ENCODE results near the gene MAPK9.

MAPK9 gene

DNA sequence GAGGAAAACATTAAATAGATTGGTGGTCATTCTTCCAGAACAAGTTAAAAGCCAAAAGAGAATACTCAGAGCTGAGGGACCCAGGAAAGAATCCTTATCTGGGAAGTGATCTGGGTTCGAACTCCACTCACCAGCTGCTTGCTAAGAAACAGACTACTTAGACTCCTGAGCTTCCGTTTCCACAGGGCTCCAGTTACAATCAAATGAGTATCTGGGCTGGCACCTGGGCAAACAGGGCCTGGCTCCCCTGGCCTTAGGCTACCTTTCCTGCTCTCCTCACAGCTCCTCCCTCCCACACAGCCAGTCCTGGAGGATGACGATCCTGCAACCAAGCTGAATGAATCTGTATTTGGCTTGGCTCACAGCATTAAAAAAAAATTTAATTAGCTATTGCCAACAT is 2.5 kb downstream of the MAPK9 start:
- ChIA-PET CTCF (interaction anchor here (1.1 to 7.7 kb wide), 2 partner anchors 27 to 89 kb away, joined by 4 to 116 read pairs; no protein-coding TSS in a partner anchor), POLR2A (no interaction called here)
- Histone ChIP-seq H3K36me3 (ENCODE audit: control insufficient read depth in 4 of 4, insufficient read depth in 4 of 4, low read length in 3 of 4) (peaks cover 0 to 27% (median 16%) of the 10 kb centered on the region in 4 experiments), H3K27me3 (replicated peaks in 2 of 5; ENCODE audit: control insufficient read depth in 4 of 5, insufficient read depth in 5 of 5, low read length in 4 of 5) (no peaks in the 10 kb centered on the region), H3K9me3 (ENCODE audit: control extremely low read depth in 1 of 5, control insufficient read depth in 4 of 5, insufficient read depth in 2 of 5, low read depth in 1 of 5, low read length in 4 of 5) (peaks cover 0 to 10% (median 6%) of the 10 kb centered on the region in 5 experiments), H3K4me3 (ENCODE audit: control insufficient read depth in 1 of 7, extremely low read depth in 1 of 7, insufficient read depth in 4 of 7, low read depth in 2 of 7, low read length in 6 of 7) (no peak overlapping the region), H3K27ac (ENCODE audit: insufficient read depth in 1 of 2, low read depth in 1 of 2, low read length in 2 of 2, poor library complexity in 1 of 2, severe bottlenecking in 2 of 2) (no peak overlapping the region), H3K4me1 (ENCODE audit: control extremely low read depth in 1 of 4, control insufficient read depth in 4 of 4, insufficient read depth in 4 of 4, low read length in 3 of 4) (peaks cover 7 to 29% (median 26%) of the 10 kb centered on the region in 4 experiments)
- no peak for DNase-seq
- WGBS (ENCODE audit: insufficient coverage): 89% methylated on average over 3 of the region's 3 CpGs

DNA sequence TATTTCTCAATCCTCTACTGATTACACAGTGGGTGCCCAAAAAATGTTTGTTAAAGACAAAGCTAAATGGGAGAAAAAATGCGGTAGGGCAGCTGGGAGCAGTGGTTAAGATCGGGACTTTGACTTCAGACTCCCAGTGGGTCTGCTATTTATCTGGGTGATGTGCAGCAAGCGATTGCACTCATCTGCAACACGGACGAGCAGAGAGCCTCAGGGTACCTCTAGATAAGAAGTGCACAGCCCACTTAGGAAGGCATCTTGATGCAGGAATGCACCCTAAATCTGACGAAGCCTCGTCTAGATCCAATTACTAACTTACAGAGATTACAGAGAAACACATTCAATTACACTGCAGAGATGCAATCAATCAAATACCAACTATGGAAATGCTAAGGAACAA is 4.0 kb downstream of the MAPK9 start:
- CTCF ChIA-PET: interaction anchor here (1.3 kb wide), 1 partner anchor 28 kb away, joined by 3 read pairs; no protein-coding TSS in a partner anchor
- no peak overlapping the region for H3K4me3 ChIP-seq (ENCODE audit: control insufficient read depth in 1 of 7, extremely low read depth in 1 of 7, insufficient read depth in 4 of 7, low read depth in 2 of 7, low read length in 6 of 7)
- POLR2A ChIA-PET: interaction anchor here (0.5 kb wide), 1 partner anchor 655 kb away, joined by 3 read pairs; no protein-coding TSS in a partner anchor
- WGBS (ENCODE audit: insufficient coverage): 94% methylated on average over 7 of the region's 7 CpGs
- peaks cover 4 to 18% (median 16%) of the 10 kb centered on the region in 4 experiments for H3K4me1 ChIP-seq (ENCODE audit: control extremely low read depth in 1 of 4, control insufficient read depth in 4 of 4, insufficient read depth in 4 of 4, low read length in 3 of 4)
- H3K27me3 ChIP-seq (replicated peaks in 2 of 5; ENCODE audit: control insufficient read depth in 4 of 5, insufficient read depth in 5 of 5, low read length in 4 of 5): no peaks in the 10 kb centered on the region
- no peak for DNase-seq
- H3K27ac ChIP-seq (ENCODE audit: insufficient read depth in 1 of 2, low read depth in 1 of 2, low read length in 2 of 2, poor library complexity in 1 of 2, severe bottlenecking in 2 of 2): no peak overlapping the region
- peaks cover 0 to 21% (median 9%) of the 10 kb centered on the region in 5 experiments for H3K9me3 ChIP-seq (ENCODE audit: control extremely low read depth in 1 of 5, control insufficient read depth in 4 of 5, insufficient read depth in 2 of 5, low read depth in 1 of 5, low read length in 4 of 5)
- peaks cover 0 to 39% (median 30%) of the 10 kb centered on the region in 4 experiments for H3K36me3 ChIP-seq (ENCODE audit: control insufficient read depth in 4 of 4, insufficient read depth in 4 of 4, low read length in 3 of 4)

DNA sequence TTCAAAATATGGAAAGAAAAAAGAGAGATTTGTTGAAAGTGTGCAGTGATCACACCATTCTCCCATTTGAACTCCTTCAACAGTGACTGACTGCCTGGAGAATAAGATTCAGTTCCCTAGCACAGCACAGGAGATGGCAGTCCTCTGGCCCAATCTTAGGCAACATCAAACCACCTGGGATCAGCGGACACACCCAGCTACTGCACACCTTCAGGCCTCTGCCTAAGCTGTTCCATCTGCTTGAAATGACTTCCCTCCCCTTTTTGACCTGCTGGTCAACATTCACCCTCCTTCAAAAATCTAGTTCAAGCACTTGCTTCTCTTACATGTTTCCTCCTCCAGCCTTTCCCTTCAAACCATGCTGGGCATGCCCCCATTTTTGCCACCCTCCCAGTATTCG is 4.5 kb downstream of the MAPK9 start:
- Histone ChIP-seq H3K4me3 (ENCODE audit: control insufficient read depth in 1 of 7, extremely low read depth in 1 of 7, insufficient read depth in 4 of 7, low read depth in 2 of 7, low read length in 6 of 7) (no peak overlapping the region), H3K9me3 (ENCODE audit: control extremely low read depth in 1 of 5, control insufficient read depth in 4 of 5, insufficient read depth in 2 of 5, low read depth in 1 of 5, low read length in 4 of 5) (peaks cover 0 to 26% (median 9%) of the 10 kb centered on the region in 5 experiments), H3K27me3 (replicated peaks in 2 of 5; ENCODE audit: control insufficient read depth in 4 of 5, insufficient read depth in 5 of 5, low read length in 4 of 5) (no peaks in the 10 kb centered on the region), H3K4me1 (ENCODE audit: control extremely low read depth in 1 of 4, control insufficient read depth in 4 of 4, insufficient read depth in 4 of 4, low read length in 3 of 4) (peaks cover 4 to 14% (median 13%) of the 10 kb centered on the region in 4 experiments), H3K27ac (ENCODE audit: insufficient read depth in 1 of 2, low read depth in 1 of 2, low read length in 2 of 2, poor library complexity in 1 of 2, severe bottlenecking in 2 of 2) (no peak overlapping the region), H3K36me3 (ENCODE audit: control insufficient read depth in 4 of 4, insufficient read depth in 4 of 4, low read length in 3 of 4) (peaks cover 0 to 44% (median 34%) of the 10 kb centered on the region in 4 experiments)
- CTCF ChIA-PET: no interaction called here
- WGBS (ENCODE audit: insufficient coverage): 83% methylated on average over 1 of the region's 2 CpGs
- DNase-seq: no peak
- POLR2A ChIA-PET: interaction anchor here (0.5 kb wide), 1 partner anchor 654 kb away, joined by 3 read pairs; no protein-coding TSS in a partner anchor

DNA sequence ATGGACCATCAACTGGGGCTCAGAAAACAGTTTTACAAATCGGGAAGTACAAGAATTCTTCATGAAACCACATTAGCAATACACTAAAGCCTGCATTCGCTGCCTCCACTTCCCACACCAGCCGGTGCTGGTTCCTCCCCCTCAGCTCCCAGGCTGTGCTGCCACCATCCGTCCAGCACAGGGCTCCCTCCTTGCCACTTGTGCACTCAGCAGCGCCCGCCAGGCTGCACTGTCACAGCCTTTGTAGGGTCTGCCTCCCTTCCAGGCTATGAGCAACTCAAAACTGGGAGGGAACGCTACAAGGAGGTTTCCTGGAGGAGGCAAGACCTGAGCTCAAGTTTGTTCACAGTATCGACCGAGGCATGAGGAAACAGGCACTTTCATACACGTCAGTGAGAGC is 7.7 kb downstream of the MAPK9 start:
- Histone ChIP-seq H3K36me3 (ENCODE audit: control insufficient read depth in 4 of 4, insufficient read depth in 4 of 4, low read length in 3 of 4) (peaks cover 9 to 76% (median 56%) of the 10 kb centered on the region in 4 experiments), H3K9me3 (ENCODE audit: control extremely low read depth in 1 of 5, control insufficient read depth in 4 of 5, insufficient read depth in 2 of 5, low read depth in 1 of 5, low read length in 4 of 5) (peaks cover 0 to 54% (median 28%) of the 10 kb centered on the region in 5 experiments), H3K27me3 (replicated peaks in 2 of 5; ENCODE audit: control insufficient read depth in 4 of 5, insufficient read depth in 5 of 5, low read length in 4 of 5) (no peaks in the 10 kb centered on the region), H3K27ac (ENCODE audit: insufficient read depth in 1 of 2, low read depth in 1 of 2, low read length in 2 of 2, poor library complexity in 1 of 2, severe bottlenecking in 2 of 2) (no peak overlapping the region), H3K4me1 (ENCODE audit: control extremely low read depth in 1 of 4, control insufficient read depth in 4 of 4, insufficient read depth in 4 of 4, low read length in 3 of 4) (no peaks in the 10 kb centered on the region), H3K4me3 (ENCODE audit: control insufficient read depth in 1 of 7, extremely low read depth in 1 of 7, insufficient read depth in 4 of 7, low read depth in 2 of 7, low read length in 6 of 7) (no peak overlapping the region)
- POLR2A ChIA-PET: no interaction called here
- DNase-seq: no peak
- 88% methylated on average over 9 of the region's 10 CpGs for WGBS (ENCODE audit: insufficient coverage)
- CTCF ChIA-PET: no interaction called here

DNA sequence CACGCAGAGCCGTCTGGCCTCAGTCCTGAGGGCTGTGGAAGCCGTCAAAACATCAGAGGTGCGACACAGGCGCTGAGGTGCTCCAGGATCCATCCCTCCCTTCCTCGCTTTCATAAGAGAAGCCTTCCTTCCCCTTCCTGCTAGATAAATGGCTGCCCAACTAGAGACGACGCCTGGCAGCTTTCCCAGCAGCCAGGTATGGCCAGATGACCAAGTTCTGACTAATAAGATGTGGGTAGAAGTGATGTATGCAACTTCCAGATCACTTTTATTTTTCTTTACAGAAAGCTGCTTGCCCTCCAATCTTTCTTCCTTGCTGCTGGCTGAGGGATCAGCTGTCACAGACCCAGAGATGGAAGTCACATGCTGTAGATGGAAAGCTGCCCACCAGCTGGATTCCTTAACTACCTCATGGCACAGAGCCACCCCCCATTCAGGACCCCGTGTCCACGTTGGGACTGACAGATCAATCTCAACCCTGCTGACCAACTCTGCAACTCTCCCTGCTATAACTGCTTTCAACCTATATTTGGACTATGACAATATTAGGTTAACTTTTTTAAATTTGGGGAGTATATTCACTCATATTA is 8.8 kb downstream of the MAPK9 start:
- WGBS (ENCODE audit: insufficient coverage): no CpG with 5 or more reads among the region's 10 CpGs
- ChIA-PET CTCF (no interaction called here), POLR2A (no interaction called here)
- Histone ChIP-seq H3K4me1 (ENCODE audit: control extremely low read depth in 1 of 4, control insufficient read depth in 4 of 4, insufficient read depth in 4 of 4, low read length in 3 of 4) (no peaks in the 10 kb centered on the region), H3K27me3 (replicated peaks in 2 of 5; ENCODE audit: control insufficient read depth in 4 of 5, insufficient read depth in 5 of 5, low read length in 4 of 5) (no peaks in the 10 kb centered on the region), H3K36me3 (ENCODE audit: control insufficient read depth in 4 of 4, insufficient read depth in 4 of 4, low read length in 3 of 4) (peaks cover 9 to 83% (median 59%) of the 10 kb centered on the region in 4 experiments), H3K27ac (ENCODE audit: insufficient read depth in 1 of 2, low read depth in 1 of 2, low read length in 2 of 2, poor library complexity in 1 of 2, severe bottlenecking in 2 of 2) (no peak overlapping the region), H3K9me3 (ENCODE audit: control extremely low read depth in 1 of 5, control insufficient read depth in 4 of 5, insufficient read depth in 2 of 5, low read depth in 1 of 5, low read length in 4 of 5) (peaks cover 0 to 58% (median 31%) of the 10 kb centered on the region in 5 experiments), H3K4me3 (ENCODE audit: control insufficient read depth in 1 of 7, extremely low read depth in 1 of 7, insufficient read depth in 4 of 7, low read depth in 2 of 7, low read length in 6 of 7) (no peak overlapping the region)
- DNase-seq: no peak

- CTCF ChIA-PET: no interaction called here
- Histone ChIP-seq H3K27me3 (replicated peaks in 2 of 5; ENCODE audit: control insufficient read depth in 4 of 5, insufficient read depth in 5 of 5, low read length in 4 of 5) (no peaks in the 10 kb centered on the region), H3K36me3 (ENCODE audit: control insufficient read depth in 4 of 4, insufficient read depth in 4 of 4, low read length in 3 of 4) (peaks cover 12 to 91% (median 63%) of the 10 kb centered on the region in 4 experiments), H3K4me1 (ENCODE audit: control extremely low read depth in 1 of 4, control insufficient read depth in 4 of 4, insufficient read depth in 4 of 4, low read length in 3 of 4) (no peaks in the 10 kb centered on the region), H3K4me3 (ENCODE audit: control insufficient read depth in 1 of 7, extremely low read depth in 1 of 7, insufficient read depth in 4 of 7, low read depth in 2 of 7, low read length in 6 of 7) (no peak overlapping the region), H3K9me3 (ENCODE audit: control extremely low read depth in 1 of 5, control insufficient read depth in 4 of 5, insufficient read depth in 2 of 5, low read depth in 1 of 5, low read length in 4 of 5) (peaks cover 0 to 64% (median 35%) of the 10 kb centered on the region in 5 experiments), H3K27ac (ENCODE audit: insufficient read depth in 1 of 2, low read depth in 1 of 2, low read length in 2 of 2, poor library complexity in 1 of 2, severe bottlenecking in 2 of 2) (no peak overlapping the region)
- whole genome bisulfite sequencing (ENCODE audit: insufficient coverage): 100% methylated on average over 6 of the region's 9 CpGs
- DNase-seq: no peak
- POLR2A ChIA-PET: no interaction called here
Measured at GRCh38 chr5:180282281-180282680, 9.6 kb downstream of the MAPK9 start.

DNA sequence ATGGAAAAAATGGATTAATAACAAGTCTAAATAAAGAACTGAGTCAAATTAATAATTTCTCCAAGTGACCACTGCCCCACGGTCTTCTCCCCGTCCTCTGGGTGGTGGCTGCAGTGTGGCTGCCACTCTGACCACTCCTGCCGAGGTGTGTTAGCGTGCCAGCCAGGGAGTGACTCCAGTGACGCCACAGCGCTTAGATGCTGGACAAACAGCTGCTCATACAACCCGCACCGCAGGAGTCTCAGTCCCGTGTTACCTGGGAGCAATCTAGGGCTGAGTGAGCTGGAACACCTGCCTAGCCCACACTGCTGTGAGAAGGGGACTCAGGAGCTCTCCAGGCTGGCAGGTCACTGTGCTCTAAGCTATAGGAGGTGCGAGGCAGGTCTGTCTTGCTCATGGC is 10.2 kb downstream of the MAPK9 start:
- ChIA-PET POLR2A (no interaction called here), CTCF (interaction anchor here (0.9 kb wide), 1 partner anchor 12 kb away, joined by 3 read pairs; no protein-coding TSS in a partner anchor)
- Histone ChIP-seq H3K4me3 (ENCODE audit: control insufficient read depth in 1 of 7, extremely low read depth in 1 of 7, insufficient read depth in 4 of 7, low read depth in 2 of 7, low read length in 6 of 7) (no peak overlapping the region), H3K9me3 (ENCODE audit: control extremely low read depth in 1 of 5, control insufficient read depth in 4 of 5, insufficient read depth in 2 of 5, low read depth in 1 of 5, low read length in 4 of 5) (peaks cover 0 to 70% (median 40%) of the 10 kb centered on the region in 5 experiments), H3K27me3 (replicated peaks in 2 of 5; ENCODE audit: control insufficient read depth in 4 of 5, insufficient read depth in 5 of 5, low read length in 4 of 5) (no peaks in the 10 kb centered on the region), H3K27ac (ENCODE audit: insufficient read depth in 1 of 2, low read depth in 1 of 2, low read length in 2 of 2, poor library complexity in 1 of 2, severe bottlenecking in 2 of 2) (no peak overlapping the region), H3K36me3 (ENCODE audit: control insufficient read depth in 4 of 4, insufficient read depth in 4 of 4, low read length in 3 of 4) (peaks cover 17 to 92% (median 65%) of the 10 kb centered on the region in 4 experiments), H3K4me1 (ENCODE audit: control extremely low read depth in 1 of 4, control insufficient read depth in 4 of 4, insufficient read depth in 4 of 4, low read length in 3 of 4) (no peaks in the 10 kb centered on the region)
- DNase-seq: no peak
- WGBS (ENCODE audit: insufficient coverage): 96% methylated on average over 10 of the region's 10 CpGs
